22Rv1 (cell line): Measurements from ENCODE around the gene IGF1R.

Experiments
- H3K27ac ChIP-seq: fragments of 450-650 bp; 2 replicates; pipeline ENCODE4 v1.5.1; 2017
- CTCF ChIP-seq: fragments of 450-650 bp; IDR thresholded peaks from 2 replicates; pipeline ENCODE4 v1.5.1; 2017; ENCODE audit warnings: mild to moderate bottlenecking
- ZFX ChIP-seq: fragments of 450-650 bp; IDR thresholded peaks from 2 replicates; pipeline ENCODE4 v1.6.1; 2017; ENCODE audit warnings: antibody characterized with exemption, borderline replicate concordance

The IGF1R gene

GRCh38 chr15:98717371-98717770, 69.0 kb downstream of the IGF1R start:
- no peak overlapping the region for H3K27ac ChIP-seq
- no peak for TF ChIP-seq CTCF
- no peak for TF ChIP-seq ZFX

DNA sequence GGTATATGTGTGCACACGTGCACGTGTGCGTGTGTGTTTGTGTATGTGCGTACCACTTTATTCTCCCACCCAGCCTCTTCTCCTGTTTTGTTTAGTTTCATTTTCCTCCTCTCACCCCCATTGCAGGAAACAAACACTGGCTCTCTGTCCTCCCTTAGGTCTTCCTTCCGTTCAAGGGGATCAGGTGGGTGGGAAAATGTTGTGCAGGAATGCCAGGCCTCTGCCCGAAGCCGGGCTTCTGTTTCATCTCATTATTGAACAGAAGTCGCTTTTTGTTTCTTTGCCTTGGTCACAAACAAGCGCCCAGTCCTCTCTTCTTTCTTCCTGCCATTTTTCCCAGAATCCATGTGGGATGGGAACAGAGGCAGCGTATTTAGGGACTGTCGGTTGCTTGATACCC, 69.6 kb downstream of the IGF1R start:
- TF ChIP-seq ZFX = no peak
- TF ChIP-seq CTCF = no peak
- no peak overlapping the region for H3K27ac ChIP-seq

- TF ChIP-seq ZFX (no peak), CTCF (no peak)
- H3K27ac ChIP-seq = no peak overlapping the region
These were observed 70.2 kb downstream of the IGF1R start for GRCh38 chr15:98718426-98719136.

DNA sequence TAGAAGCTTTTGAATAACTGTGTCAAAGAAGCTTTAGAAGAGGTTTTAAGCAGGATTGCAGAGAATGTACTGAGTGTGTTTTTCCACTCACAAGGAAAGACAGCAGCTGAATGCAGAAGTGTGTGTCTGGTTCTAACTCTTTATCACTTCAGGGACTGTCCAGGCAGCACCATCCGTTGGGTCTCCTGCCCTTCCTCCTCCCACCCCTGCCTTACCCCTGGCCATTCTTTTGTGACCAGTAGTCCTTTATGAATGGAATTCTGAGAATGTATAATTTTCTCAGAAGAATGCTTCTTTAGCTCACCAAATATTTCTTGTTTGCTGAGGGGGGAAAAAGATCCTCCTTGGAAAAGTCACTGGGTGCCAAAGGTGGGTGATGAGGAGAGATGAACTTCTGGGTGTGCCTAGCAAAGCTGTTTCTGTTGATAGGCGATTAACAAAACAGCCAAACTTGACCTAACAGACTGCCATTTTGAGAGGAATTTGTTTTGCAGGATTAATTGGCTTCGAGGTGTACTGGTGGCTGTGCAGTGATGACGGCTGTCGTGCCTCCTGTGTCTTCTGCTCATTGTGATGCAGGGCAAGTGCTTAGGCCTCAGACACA, 70.9 kb downstream of the IGF1R start:
- TF ChIP-seq ZFX (no peak), CTCF (no peak)
- no peak overlapping the region for H3K27ac ChIP-seq

- no peak overlapping the region for H3K27ac ChIP-seq
- no peak for TF ChIP-seq CTCF
- no peak for TF ChIP-seq ZFX
These were observed 71.7 kb downstream of the IGF1R start for GRCh38 chr15:98720031-98720430.

DNA sequence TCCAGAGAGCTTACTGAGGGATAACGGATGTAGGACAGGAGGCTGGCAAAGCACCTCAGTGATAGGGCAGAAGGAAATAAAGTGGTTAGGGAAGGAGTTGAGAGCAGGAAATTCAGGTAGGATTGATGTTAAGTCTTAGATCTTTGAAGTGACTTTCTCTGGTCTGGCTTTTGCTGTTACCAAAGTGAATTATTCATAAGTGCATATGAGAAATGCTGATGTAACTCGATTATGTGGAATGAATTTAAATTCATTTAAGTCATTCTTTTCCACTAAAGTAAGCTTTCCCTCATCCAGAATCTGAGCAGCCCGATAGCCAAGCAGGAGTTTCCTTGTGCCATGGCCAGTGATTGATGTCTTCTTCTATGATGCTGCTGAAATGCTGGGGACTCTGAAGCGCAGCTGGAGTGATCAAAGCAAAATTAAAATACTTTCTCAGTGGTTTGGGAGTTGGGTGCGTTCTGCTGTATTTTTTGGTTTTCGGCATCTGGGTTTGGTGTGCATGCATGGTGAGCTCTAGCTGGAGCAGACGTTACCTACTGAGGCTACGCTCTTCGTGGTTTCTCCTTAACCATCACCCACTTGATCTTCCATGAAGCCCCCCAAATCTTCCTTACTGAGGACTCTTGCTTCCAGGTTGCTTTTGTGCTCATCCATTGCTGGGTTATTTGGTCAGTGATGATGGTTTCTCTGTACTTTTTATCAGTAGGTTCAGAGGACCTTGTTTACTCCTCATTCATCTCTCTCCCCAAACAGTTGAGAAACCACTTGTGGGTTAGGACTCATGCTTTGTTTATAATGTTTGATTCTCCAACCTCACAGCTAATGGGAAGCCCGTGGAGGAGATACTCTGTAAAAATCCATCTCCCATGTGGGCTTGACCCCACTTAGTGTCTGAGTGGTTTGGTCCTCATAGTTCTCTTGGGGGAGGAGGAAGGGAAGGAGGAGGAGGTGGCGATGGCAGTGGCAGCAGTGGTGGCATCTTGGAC, 72.5 kb downstream of the IGF1R start:
- TF ChIP-seq CTCF (no peak), ZFX (no peak)
- H3K27ac ChIP-seq = no peak overlapping the region

DNA sequence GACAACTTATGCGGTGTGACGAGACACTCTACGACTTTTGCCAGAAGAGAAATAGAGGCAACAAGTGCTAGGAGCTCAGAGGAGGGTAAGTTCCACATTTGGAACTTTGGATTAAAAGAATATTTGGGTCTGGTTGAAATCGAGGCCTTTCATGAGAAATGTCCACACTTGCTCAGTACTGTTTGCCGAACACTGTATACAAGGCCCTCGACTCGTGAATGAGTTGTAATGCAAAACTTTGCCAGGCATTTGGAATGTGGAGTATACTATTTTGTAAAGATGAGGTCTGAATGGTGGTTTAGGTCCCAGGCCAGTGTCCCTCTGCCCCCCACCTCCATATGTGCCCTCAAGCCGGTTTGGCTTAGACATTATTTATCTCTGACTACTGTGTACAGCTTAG, 73.9 kb downstream of the IGF1R start:
- TF ChIP-seq CTCF = no peak
- no peak for TF ChIP-seq ZFX
- no peak overlapping the region for H3K27ac ChIP-seq
